GM12891 (cell line): Measurements from ENCODE around the gene L3MBTL1. TPM values are rescaled to one million over a fixed set of nuclear protein-coding genes. Genes with fewer than 3 reads are reported as not detected.

Source experiments
- DNase-seq: peaks from one replicate; pipeline ENCODE4 v3.0.0; 2011; ENCODE audit warnings: low spot score; ENCODE audit not compliant: insufficient read length
- FAIRE-seq: peaks from 2 replicates; lab custom pipeline; 2011; peaks lifted over from hg19 to GRCh38; lab: Jason Lieb, UNC
- PAX5 ChIP-seq: IDR thresholded peaks from 2 replicates; pipeline ENCODE4 v1.6.1; 2011; ENCODE audit warnings: low read length, moderate library complexity, mild to moderate bottlenecking; ENCODE audit not compliant: insufficient read depth, severe bottlenecking
- POLR2A ChIP-seq: IDR thresholded peaks from 2 replicates; pipeline ENCODE4 v1.6.1; 2011; ENCODE audit warnings: low read depth, low read length, control low read depth
- POLR2AphosphoS5 ChIP-seq: IDR thresholded peaks from 2 replicates; pipeline ENCODE4 v1.6.1; 2011; ENCODE audit warnings: low read depth, low read length, control low read depth
- POU2F2 ChIP-seq: IDR thresholded peaks from 2 replicates; pipeline ENCODE4 v1.6.1; 2011; ENCODE audit warnings: low read depth, mild to moderate bottlenecking, control low read depth, low read length, moderate library complexity
- SPI1 ChIP-seq: IDR thresholded peaks from 2 replicates; pipeline ENCODE4 v1.6.1; 2011; ENCODE audit warnings: low read depth, low read length, control low read depth
- TAF1 ChIP-seq: IDR thresholded peaks from 2 replicates; pipeline ENCODE4 v1.6.1; 2011; ENCODE audit warnings: low read depth, low read length, control low read depth
- polyA plus RNA-seq: library from polyadenylated mRNA; unstranded; fragments of >200 nt; gene quantifications from one replicate; pipeline ENCODE4 v1.2.1, GENCODE V29; 2012; ENCODE audit warnings: low read depth, missing spikeins, inconsistent platforms; ENCODE audit not compliant: missing spikeins

Gene L3MBTL1
- polyA plus RNA-seq, result 2.8 TPM

- DNase-seq (peak; percentile 50), FAIRE-seq (no peak)
Observed at GRCh38 chr20:43507150-43508080, at the start of gene L3MBTL1. L3MBTL1 (plus strand) TSS chr20:43507697; CDS start chr20:43513504, 5,807 bp downstream.

GRCh38 chr20:43458422-43458924, 49.0 kb upstream of the L3MBTL1 start:
- FAIRE-seq, result no peak
- DNase-seq, result no peak
- TF ChIP-seq SPI1 (no peak), PAX5 (no peak), POLR2AphosphoS5 (0 out of 2 replicates have a peak, but pooled peaks have one; percentile 4)

More at GRCh38 chr20:43507150-43508080, at the start of gene L3MBTL1:
- no peak for TF ChIP-seq TAF1

GRCh38 chr20:43459022-43459942, 48.2 kb upstream of the L3MBTL1 start:
- DNase-seq (no peak), FAIRE-seq (no peak)
- TF ChIP-seq POLR2A (0 out of 2 replicates have a peak, but pooled peaks have one; percentile 51), TAF1 (no peak)

DNA sequence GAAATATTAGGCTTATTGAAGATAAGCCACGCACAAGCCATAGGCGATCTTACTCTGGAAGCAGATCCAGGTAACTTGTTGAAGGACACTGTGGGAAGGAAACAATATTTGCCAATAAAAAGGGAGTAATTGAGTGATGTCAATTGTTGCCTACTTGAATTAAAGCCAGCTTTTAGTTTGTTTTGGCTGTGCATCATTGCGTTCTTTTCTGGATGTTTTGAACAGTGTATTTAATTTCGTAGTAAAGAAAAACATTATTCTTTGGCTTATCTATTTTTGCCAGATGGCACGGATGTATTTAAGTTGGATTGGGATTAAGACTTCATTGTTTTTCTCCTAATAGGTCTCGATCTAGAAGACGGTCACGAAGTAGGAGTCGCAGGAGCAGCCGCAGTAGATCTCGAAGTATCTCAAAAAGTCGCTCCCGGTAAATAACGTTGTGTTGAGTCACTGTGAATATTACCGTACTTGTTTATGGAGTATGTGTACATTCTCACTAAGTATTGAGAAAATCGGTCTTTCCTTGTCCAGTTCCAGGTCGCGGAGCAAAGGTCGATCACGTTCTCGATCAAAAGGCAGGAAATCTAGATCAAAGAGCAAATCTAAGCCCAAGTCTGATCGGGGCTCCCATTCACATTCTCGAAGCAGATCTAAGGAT, 47.2 kb upstream of the L3MBTL1 start:
- TF ChIP-seq PAX5 (no peak), POLR2AphosphoS5 (no peak), POLR2A (no peak; the same call in 1 of the 2 replicates), POU2F2 (no peak), TAF1 (no peak), SPI1 (no peak)
- FAIRE-seq (no peak), DNase-seq (no peak)

GRCh38 chr20:43460830-43461200, 46.7 kb upstream of the L3MBTL1 start:
- DNase-seq, result no peak
- no peak for FAIRE-seq
- TF ChIP-seq POU2F2 (no peak), POLR2A (peak; percentile 53; the same call in 1 of the 2 replicates), TAF1 (no peak), POLR2AphosphoS5 (peak; percentile 55; the same call in 1 of the 2 replicates), PAX5 (no peak)

DNA sequence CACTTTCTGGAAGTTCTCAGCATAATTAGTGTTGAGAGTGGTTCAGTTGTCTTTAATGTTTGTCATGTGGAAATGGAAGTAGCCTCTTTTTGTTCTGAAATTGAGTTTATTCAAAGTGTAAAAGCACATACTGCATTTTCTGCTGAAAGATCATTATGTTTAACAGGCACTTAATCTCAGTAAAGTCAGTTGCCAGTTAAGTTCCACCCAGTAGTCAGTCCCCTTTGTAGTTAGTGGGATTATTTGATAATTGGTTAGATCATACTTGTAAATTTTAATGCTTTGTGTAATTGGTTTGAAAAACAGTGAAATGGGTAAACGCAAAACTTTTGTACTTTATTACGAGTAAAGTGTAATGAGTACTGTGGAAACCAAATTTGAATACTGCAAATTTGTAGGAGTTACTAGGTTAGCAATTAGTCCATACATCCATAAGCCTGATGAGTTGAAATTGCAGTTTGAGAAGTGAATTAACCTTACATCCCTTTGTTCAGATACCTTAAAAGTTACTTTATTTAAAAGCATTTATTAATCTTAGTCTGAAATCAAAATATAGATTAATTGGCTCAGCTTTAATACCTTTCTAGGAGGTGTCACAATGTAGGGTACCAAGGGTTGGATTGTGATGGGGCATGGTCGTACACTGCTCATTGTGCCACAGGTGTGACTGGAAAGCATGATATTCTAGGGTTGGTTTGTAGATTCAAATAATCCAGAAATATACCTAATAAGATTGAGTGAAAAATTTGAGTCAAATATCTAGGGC, 45.4 kb upstream of the L3MBTL1 start:
- FAIRE-seq (no peak), DNase-seq (no peak)
- peak; percentile 74 for TF ChIP-seq POLR2AphosphoS5
- no peak; the same call in 1 of the 2 replicates for TF ChIP-seq POLR2A

DNA sequence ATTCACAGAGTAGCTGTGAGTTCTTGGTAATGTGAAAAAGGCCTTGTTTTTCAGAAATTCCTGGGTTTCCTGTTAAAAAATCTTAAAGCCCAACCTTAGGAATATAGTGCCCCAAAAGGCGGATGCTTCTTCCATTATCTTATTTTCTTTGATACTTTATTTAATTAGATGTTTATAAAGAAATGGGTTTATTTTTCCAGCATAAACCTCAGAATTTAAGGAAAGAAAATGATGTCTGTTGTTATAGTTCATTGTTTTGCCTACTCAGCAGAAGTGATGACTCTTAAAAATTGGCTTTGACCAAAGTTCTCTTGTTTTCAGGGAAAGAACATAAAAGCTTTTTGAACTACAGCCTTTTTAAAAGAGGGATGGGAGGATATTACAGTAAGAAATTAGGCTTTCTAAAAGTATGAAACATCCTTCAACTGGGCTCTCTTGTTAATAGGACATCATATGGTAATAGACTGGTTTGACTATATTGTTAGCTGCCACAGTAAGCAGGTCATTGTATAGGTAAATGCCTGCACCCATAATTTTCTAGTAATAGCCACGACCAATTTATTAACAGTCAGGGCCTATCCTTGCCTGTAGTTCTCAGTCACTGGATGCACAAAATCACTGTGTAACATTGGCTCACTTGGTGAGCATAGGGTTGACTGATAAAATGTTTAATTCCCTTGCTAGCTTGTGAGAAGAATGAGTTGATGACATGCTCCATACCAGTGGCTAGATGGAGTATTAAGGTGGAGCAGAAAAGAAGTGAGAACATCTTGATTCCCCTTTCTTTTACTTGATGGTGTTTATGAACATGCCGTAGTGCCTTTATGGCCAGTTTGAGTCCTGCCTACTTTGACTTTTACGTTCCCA, 44.6 kb upstream of the L3MBTL1 start:
- FAIRE-seq (no peak), DNase-seq (no peak)
- peak; percentile 90 for TF ChIP-seq POLR2AphosphoS5
- no peak for TF ChIP-seq SPI1
- TF ChIP-seq POLR2A, result peak; percentile 78; the same call in 1 of the 2 replicates

GRCh38 chr20:43463527-43464218, 43.8 kb upstream of the L3MBTL1 start:
- no peak for FAIRE-seq
- no peak; the same call in 1 of the 2 replicates for TF ChIP-seq POLR2AphosphoS5
- TF ChIP-seq POLR2A, result no peak; the same call in 1 of the 2 replicates
- no peak for TF ChIP-seq PAX5
- no peak for TF ChIP-seq TAF1
- no peak for TF ChIP-seq POU2F2
- no peak for DNase-seq
